SK-N-SH (cell line): ENCODE measurements around the gene CADM1.

Experiments used
- CTCF ChIP-seq: fragments of 200-600 bp; sonication (generic); IDR thresholded peaks from 2 replicates; pipeline ENCODE4 v1.6.1; 2017; ENCODE audit warnings: antibody characterized with exemption, mild to moderate bottlenecking, moderate library complexity
- IRF3 ChIP-seq: fragments of 150-350 bp; IDR thresholded peaks from 2 replicates; pipeline ENCODE4 v1.6.1; 2016; ENCODE audit warnings: mild to moderate bottlenecking, low read depth, low read length
- MAX ChIP-seq: IDR thresholded peaks from 2 replicates; pipeline ENCODE4 v1.4.0; 2012; ENCODE audit warnings: low read depth
- TEAD4 ChIP-seq: IDR thresholded peaks from 2 replicates; pipeline ENCODE4 v1.4.0; 2012; ENCODE audit warnings: mild to moderate bottlenecking, borderline replicate concordance; ENCODE audit not compliant: insufficient read depth
- YY1 ChIP-seq: IDR thresholded peaks from 2 replicates; pipeline ENCODE4 v1.4.0; 2012; ENCODE audit warnings: low read depth, mild to moderate bottlenecking

GRCh38 chr11:115430345-115430744, 73.9 kb downstream of the CADM1 start:
- no peak for TF ChIP-seq CTCF
- TF ChIP-seq TEAD4, result no peak
- no peak for TF ChIP-seq YY1
- no peak for TF ChIP-seq MAX
- TF ChIP-seq IRF3, result no peak
